SHP77 treated with DMSO at 0.1 percent for 48 hours (cell line): ENCODE data around the gene VSX1.

Source experiments
- DNase-seq: peaks from one replicate; lab custom pipeline; 2025; lab: John Stamatoyannopoulos, UW

The VSX1 gene

GRCh38 chr20:25087186-25087929, 5.4 kb upstream of the VSX1 start:
- DNase-seq: no peak

DNA sequence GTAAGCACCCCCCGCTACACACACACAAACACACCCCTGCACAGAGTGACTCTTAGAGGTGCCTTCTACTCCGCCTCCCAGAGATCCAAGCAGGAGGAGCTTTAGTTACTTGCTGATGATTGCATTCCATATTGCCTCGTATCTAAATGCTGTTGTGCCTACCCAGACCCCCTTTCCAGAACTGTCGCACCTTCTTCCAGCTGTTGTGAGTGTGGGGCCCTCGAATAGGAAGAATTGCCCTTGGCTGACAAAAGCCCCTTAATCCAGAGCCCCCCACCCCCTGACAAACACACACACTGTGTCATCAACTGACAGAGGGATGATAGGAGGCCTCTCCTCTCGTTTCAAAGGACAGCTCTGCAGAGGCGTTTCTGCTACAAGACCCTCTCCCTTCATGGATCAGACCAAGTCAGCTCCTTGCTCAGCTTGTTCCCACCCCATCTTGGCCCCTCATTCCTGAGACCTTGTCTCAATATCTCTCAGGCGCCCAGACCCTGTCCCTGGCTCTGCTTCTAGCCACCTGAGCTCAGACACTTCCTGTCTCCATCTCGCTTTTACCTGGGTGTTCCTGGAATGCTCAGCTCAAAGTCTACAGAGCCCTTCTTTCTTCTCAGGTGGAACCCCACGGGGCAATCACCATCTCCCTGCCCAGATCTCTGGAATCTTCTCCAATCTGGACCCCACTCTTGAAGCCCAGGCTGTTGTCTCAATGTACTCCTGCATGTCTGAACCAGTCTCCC, 4.0 kb upstream of the VSX1 start:
- no peak for DNase-seq

- DNase-seq: no peak
These were observed 2.8 kb upstream of the VSX1 start for GRCh38 chr20:25084626-25085187.

DNA sequence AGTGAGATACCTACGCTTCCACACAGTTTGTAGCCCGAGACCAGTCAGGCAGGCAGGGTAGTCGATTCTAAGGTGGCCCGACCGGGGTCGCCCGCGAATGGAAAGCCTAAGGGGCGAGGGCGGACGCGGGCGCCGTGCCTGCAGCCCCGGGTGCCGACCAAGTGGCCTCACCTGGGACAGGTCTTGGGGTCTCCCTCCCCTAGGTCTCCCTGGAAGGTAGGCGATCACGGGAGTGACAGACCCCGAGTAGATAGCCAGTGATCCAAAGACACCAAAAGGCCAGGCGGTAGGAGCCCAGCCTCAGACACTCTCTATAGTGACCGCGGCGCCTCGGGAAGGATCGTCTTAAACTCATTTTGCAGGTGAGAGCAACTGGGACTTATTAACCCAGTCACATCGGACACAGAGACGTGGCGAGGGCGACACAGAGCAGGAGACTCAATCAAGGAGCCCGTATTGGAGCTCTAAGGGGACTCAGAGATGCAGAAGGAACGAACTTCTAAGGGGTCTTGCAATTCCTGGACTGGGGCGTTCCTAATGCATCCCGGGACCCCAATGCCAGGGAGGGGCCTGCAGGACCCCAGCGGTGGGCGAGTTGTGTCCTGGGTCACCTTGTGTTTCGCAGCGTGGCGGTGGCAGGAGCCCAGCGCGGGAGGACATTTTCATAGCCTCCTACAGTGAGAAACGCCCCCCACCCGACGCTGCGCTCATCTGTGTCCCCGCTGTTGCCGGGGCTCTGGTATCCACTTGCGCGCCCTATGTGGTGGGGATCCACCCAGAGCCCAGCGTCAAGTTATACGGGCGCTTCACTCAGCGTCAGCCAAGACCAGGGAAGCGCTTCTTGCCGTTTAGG, 2.1 kb upstream of the VSX1 start:
- DNase-seq: no peak

- DNase-seq: no peak
These were observed 1.3 kb upstream of the VSX1 start for GRCh38 chr20:25083141-25083772.

DNA sequence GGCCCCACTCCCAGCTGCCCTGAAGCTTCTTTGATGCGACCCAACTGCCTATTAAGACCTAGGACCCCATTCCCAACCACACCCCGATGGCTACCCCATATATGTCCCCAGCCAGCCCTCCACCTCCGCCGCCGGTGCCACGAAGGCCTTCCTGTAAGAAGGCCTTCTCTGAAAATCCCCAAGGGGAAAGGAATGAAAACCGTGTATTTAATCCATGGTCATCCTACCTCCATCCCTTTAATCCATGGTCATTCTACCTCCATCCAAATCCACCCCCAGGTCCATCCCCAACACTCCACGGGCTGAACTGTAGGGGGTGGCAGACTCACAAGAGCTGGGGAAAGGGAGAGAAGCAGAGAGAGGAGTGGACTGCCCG, 545 bp upstream of the VSX1 start:
- no peak for DNase-seq

DNA sequence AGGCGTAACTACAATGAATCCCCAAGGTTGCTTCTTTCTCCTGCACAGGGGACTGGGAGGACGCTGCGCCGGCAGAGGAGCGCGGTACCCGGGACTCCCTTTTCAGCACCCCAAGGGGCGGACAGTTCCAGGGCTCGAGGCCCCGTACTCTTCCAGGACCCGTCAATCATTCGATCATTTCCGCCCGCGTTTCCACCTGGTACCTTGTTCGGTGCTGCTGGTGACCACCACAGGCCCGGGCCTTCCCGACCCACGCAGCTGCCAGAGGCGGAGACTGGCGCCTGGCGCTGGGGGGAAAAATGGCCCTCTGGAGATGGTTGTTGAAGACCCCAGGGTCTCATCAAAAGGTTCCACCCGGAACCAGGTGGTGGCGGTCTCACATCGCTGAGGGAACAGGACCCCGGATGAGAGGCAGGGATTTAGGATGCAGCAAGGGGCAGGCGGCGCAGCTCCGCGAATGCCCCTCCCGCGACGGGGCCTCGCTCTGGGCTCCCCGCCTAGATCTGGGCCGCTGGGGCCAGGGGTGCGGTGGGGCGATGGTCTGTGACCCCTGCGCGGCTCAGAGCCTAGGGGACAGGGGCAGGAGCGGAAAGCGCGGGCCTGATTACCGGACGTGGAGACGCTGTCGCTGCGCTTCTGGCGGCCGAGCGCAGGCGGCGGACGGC, 744 bp downstream of the VSX1 start:
- no peak for DNase-seq

- DNase-seq: no peak
These were observed 2.8 kb downstream of the VSX1 start for GRCh38 chr20:25079171-25079570.

DNA sequence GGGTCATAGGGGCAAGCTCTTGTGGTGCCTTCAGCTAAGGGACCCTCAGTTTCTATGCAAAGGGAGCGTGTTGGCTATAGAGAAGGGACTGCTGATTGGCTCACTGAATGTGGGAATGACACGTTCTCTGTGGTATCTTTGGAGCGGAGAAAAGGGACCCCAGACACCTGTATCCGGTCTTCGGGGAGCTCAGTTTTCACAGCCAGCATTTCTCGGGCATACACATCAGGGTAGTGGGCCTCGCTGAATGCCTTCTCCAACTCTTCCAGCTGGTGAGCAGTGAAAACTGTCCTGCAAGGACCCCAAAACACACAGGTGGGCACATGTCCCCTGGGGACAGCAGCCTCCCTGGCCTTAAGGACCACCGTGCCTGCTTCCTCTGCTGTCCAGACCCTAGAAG, 3.3 kb downstream of the VSX1 start:
- DNase-seq: no peak

GRCh38 chr20:25077610-25078169, 4.3 kb downstream of the VSX1 start:
- peak; percentile 47 for DNase-seq

DNA sequence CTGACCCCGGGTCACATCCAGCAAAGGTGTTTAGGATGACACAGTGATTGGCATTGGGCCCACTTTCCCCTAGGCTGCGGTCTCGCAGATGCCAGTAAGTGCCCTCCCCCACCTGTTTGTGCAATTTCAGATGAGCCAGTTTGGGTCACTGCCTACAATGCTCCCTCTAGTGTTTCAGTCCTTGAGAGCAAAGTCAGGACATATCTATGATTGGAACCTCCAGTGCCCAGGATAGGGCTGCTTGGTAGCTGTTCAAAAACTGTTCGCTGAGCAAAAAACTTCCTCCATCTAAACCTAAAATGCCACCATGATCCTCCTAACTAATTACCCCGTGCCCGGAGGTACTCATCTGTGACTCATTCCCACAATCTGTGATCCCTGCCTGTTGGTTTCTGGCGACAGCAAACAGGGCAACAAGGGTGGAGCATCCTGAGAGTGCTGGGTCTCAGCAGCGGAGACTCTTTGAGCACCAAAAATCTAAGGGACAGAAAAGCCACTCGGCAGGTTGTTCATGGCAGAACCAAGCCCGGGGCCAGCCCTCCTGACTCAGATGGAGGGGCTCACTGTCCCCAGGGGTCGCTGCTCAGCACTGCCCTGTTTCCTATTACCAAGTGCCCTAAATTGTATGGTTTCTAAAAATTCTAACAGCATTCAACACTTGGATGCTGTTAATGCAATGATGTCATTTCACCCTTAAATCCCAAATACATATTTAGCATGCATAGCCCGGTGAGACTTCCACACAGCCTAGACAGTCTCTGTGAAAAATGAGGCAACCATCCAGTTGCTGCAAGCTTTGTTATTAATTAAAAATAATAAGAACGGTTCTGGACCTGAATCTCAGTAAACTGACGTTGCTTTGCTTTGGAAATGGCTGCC, 5.0 kb downstream of the VSX1 start:
- peak; percentile 87 for DNase-seq

GRCh38 chr20:25076201-25076600, 5.7 kb downstream of the VSX1 start:
- DNase-seq: no peak

- DNase-seq: no peak
These were observed 8.4 kb downstream of the VSX1 start for GRCh38 chr20:25073544-25073943.

DNA sequence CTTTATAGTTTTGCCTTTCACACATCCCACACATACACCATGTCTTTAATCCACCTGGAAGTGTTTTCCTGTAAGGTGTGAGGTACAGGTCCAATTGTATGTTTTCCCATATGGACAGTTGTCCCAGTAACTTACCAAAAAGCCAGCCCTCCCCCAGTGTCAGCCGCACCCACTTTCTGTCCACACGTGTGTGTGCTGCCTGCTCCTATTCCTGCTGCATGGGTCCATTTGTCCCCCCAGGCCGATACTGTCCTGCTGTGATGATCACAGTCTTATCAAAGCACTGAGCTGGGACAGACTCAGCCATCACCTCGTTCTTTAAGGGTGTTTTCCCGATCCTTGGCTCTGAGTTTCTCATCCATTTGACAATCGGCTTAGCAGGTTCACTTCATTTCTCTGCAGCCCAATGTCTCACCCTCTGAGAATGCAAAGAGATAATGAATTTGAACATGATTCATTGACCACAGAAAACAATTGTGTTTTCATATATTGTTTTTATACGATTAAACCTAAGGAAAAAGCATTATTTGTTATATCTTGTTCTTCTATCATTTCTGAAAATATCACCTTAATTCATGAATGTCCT, 9.6 kb downstream of the VSX1 start:
- DNase-seq: no peak

DNA sequence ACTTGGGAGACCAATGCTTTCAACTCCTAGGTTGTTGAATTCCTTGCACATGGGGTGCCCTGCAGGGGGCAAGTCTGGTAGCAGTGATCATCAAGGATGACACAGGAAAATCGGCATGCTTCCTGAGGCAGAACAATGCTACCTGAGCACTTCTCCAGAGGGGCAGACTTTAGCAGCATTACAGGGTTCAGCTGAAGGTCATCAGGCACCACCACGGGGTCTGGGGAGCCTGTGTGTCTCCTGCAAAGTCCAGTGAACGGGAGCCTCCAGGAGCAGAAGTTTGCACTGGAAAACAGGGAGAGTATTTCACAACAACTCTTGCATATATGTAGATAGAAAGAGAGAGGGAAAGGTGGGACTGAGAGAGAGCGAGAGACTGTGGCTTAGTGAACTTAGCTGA, 10.2 kb downstream of the VSX1 start:
- no peak for DNase-seq

GRCh38 chr20:25070821-25071473, 11.0 kb downstream of the VSX1 start:
- DNase-seq: no peak

DNA sequence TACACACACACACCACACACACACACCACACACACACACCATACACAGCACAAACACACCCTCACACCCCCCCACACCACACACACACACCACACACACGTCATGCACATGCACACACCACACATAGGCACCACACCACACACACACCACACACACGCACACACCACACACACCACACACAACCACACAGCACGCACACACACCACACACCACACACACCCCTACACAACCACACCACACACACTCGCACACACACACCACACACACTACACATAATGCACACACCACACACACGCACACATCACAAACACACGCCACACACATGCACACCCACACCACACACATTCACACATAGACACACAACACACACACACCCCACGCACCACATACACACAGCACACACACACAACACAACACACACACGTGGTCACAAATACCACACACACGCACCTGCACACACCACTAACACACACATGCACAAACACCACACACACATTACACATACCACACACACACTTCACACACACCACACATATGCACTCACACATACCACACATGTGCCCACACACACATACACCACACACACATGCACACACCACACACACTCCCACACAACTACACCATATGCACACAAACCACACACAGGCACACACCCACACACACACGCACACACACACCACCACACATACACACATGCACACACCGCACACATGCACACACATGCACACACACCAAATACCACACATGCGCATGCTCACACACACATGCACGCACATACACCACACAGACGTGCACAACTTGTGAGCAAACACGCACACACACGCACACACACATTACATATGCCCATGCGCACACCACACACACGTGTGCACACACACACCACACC, 14.6 kb downstream of the VSX1 start:
- DNase-seq: no peak

DNA sequence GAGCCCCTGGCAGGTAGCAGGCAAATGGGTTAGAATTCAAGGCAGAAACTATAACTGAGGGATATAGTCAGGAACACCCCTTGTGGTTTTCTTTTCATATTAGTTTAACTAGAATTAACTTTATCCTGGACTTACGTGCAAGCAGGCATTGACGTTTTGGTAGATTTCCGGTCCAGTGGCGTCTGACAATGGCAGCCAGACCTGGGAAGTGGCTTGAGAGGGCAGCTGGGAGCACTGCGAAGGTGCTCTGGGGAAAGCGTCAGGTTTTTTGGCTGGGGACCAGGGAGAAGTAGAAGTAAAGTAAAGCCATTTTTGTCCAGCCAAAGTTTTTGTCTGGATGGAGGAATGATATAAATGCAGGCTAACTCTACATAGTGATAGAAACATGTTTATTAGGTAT, 15.6 kb downstream of the VSX1 start:
- peak; percentile 35 for DNase-seq
